A549 (cell line): ENCODE results near the gene FOXC2. TPM values are rescaled to one million over a fixed set of nuclear protein-coding genes. Genes with fewer than 3 reads are reported as not detected.

Experiments used
- ATAC-seq, 2 experiments: fragments of 200-7000 bp in 1 of 2; fragments of >200 bp in 1 of 2; cut with Nextera tagmentation in 1 of 2; cut with Tn5 transposase in 1 of 2; 3 replicates each; pipeline versions ENCODE4 v1.8.0 to v1.9.1; 2018 to 2020; ENCODE audit warnings: mild to moderate bottlenecking in 1 of 2, moderate library complexity in 1 of 2
- CTCF ChIA-PET: fragments of 300-600 bp; sonication (Branson Sonifier 250); formaldehyde crosslinking; extraction: SDS; loops from one replicate; lab custom pipeline; 2021; ENCODE audit warnings: antibody characterized with exemption, inconsistent platforms; lab: Yijun Ruan, JAX
- POLR2A ChIA-PET: fragments of 350-600 bp; formaldehyde crosslinking; extraction: SDS; loops from one replicate; lab custom pipeline; 2021; ENCODE audit warnings: antibody characterized with exemption, inconsistent platforms; lab: Yijun Ruan, JAX
- DNase-seq, 2 experiments: peaks; one replicate each; pipeline versions ENCODE4 v3.0.0 to v3.0.0-alpha.2; 2011 to 2016; ENCODE audit warnings: low read depth in 1 of 2, low spot score in 1 of 2
- FAIRE-seq: peaks from 2 replicates; lab custom pipeline; 2011; peaks lifted over from hg19 to GRCh38; lab: Jason Lieb, UNC
- H3K27ac ChIP-seq, 2 experiments: fragments of >200 bp; sonication (Bioruptor Twin); formaldehyde crosslinking; 3 replicates each; pipeline ENCODE4 v1.5.1; 2016 to 2017
- H3K4me1 ChIP-seq: fragments of >200 bp; sonication (Bioruptor Twin); formaldehyde crosslinking; 3 replicates; pipeline ENCODE4 v1.6.1; 2016
- H3K4me2 ChIP-seq: fragments of >200 bp; sonication (Bioruptor Twin); formaldehyde crosslinking; 3 replicates; pipeline ENCODE4 v1.6.1; 2016
- H3K4me3 ChIP-seq: fragments of >200 bp; sonication (Bioruptor Twin); formaldehyde crosslinking; 3 replicates; pipeline ENCODE4 v1.5.1; 2016
- H3K9me3 ChIP-seq: fragments of >200 bp; sonication (Bioruptor Twin); formaldehyde crosslinking; 3 replicates; pipeline ENCODE4 v1.6.1; 2016
- CBX8 ChIP-seq: fragments of 200-600 bp; sonication (generic); IDR thresholded peaks from 2 replicates; pipeline ENCODE4 v1.6.1; 2016
- CHD4 ChIP-seq: fragments of 200-600 bp; sonication (generic); IDR thresholded peaks from 2 replicates; pipeline ENCODE4 v1.6.1; 2016; ENCODE audit warnings: antibody characterized with exemption, mild to moderate bottlenecking, borderline replicate concordance
- E2F6 ChIP-seq: IDR thresholded peaks from 2 replicates; pipeline ENCODE4 v1.6.1; 2012; ENCODE audit warnings: low read depth, borderline replicate concordance
- ELK1 ChIP-seq: fragments of 150-350 bp; IDR thresholded peaks from 2 replicates; pipeline ENCODE4 v1.6.1; 2014; ENCODE audit warnings: low read depth, mild to moderate bottlenecking, low read length
- EP300 ChIP-seq, 2 experiments: fragments of >200 bp; sonication (Bioruptor Twin); formaldehyde crosslinking; IDR thresholded peaks; 2 replicates in 1 of 2; 3 replicates in 1 of 2; pipeline ENCODE4 v1.6.1; 2016 to 2017
- ESRRA ChIP-seq: fragments of 150-350 bp; IDR thresholded peaks from 2 replicates; pipeline ENCODE4 v1.6.1; 2014; ENCODE audit warnings: mild to moderate bottlenecking, low read length, borderline replicate concordance
- FOSL2 ChIP-seq, 2 experiments: fragments of 450-650 bp in 1 of 2; fragments of >200 bp in 1 of 2; sonication (Bioruptor Twin) in 1 of 2; formaldehyde crosslinking; IDR thresholded peaks; 2 replicates each; pipeline versions ENCODE4 v1.5.0 to v1.6.1; 2016 to 2020; ENCODE audit warnings: mild to moderate bottlenecking in 1 of 2, moderate library complexity in 1 of 2
- HDAC2 ChIP-seq: fragments of 200-600 bp; sonication (generic); IDR thresholded peaks from 2 replicates; pipeline ENCODE4 v1.6.1; 2016
- HEYL ChIP-seq: fragments of 250-450 bp; sonication (Bioruptor Pico); IDR thresholded peaks from 2 replicates; pipeline ENCODE4 v1.8.0; 2021; ENCODE audit warnings: mild to moderate bottlenecking, moderate library complexity
- JUNB ChIP-seq: fragments of >200 bp; sonication (Bioruptor Twin); formaldehyde crosslinking; IDR thresholded peaks from 2 replicates; pipeline ENCODE4 v1.6.1; 2016
- PHF8 ChIP-seq: fragments of 200-600 bp; sonication (generic); IDR thresholded peaks from 2 replicates; pipeline ENCODE4 v1.6.1; 2016; ENCODE audit warnings: low read depth, mild to moderate bottlenecking, antibody characterized with exemption, moderate library complexity, borderline replicate concordance
- POLR2AphosphoS2 ChIP-seq: conservative IDR thresholded peaks from 2 replicates; pipeline ENCODE4 v1.6.1; 2012; ENCODE audit warnings: low read length, improper control_type of control experiment, inconsistent platforms
- RFX5 ChIP-seq: fragments of 450-650 bp; IDR thresholded peaks from 2 replicates; pipeline ENCODE4 v1.7.1; 2014; ENCODE audit warnings: antibody characterized with exemption, mild to moderate bottlenecking, moderate library complexity
- SREBF2 ChIP-seq: fragments of 450-650 bp; IDR thresholded peaks from 2 replicates; pipeline ENCODE4 v1.6.1; 2014; ENCODE audit warnings: mild to moderate bottlenecking, moderate library complexity
- TFCP2L1 ChIP-seq: fragments of 250-450 bp; sonication (Bioruptor Pico); IDR thresholded peaks from 2 replicates; pipeline ENCODE4 v1.5.0; 2021; ENCODE audit warnings: mild to moderate bottlenecking
- WGBS: methylation state at CpG from one replicate; pipeline ENCODE4 v1.1.6; 2017; ENCODE audit errors: missing lambda C conversion rate; 5-methylcytosine and 5-hydroxymethylcytosine counted together
- polyA plus RNA-seq, 4 experiments: library from polyadenylated mRNA; depleted of rRNA in 3 of 4; stranded (reverse); fragments of >200 nt; fragmentation: RNase III in 1 of 4; extraction: RNeasy Plus Mini Kit Qiagen cat#74134 plus additional on column Dnase treatment in 1 of 4; gene quantifications; 2 replicates in 3 of 4; 3 replicates in 1 of 4; pipeline ENCODE4 v1.2.3, GENCODE V29; 2011 to 2017
- TF ChIP-seq, protein P1 (sequence below): fragments of >200 bp; sonication (Bioruptor Twin); formaldehyde crosslinking; IDR thresholded peaks from 3 replicates; pipeline ENCODE4 v1.5.1; 2016

Gene FOXC2
- polyA plus RNA-seq, 2 of the 4 experiments (the other 2 are of a cell fraction) = 0.06 to 0.28 TPM

DNA sequence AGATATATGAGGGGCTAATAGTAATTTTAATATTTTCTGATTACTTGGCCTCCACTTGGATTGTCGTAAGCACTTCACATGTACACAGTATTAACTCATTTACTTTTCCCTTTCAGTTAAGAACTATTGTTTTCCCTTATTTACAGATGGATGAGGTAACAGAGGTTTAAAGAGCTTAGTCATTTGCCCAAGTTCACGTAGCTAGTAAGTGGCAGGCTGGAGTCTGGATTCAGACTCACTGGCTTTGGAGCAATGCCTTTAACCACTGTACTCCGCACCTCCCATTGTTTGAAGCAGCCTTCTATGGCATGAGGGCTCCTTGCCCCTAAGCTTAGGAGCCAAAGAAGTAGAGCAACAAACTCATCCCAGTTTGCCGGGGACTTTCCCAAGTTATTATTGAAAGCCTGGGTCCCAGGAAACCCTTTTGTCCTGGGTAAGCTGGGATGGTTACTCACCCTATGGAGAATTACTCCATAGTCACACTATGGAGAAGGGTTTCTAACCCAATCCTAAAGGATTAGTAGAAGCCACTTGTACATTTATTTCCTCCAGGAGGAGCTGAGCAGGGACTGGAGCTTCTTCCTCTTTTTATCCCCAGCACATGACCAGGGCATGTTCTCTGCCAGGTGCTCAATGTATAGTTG, 24.0 kb downstream of the FOXC2 start (continued):
- TF ChIP-seq ESRRA (no peak), POLR2AphosphoS2 (no peak), CHD4 (no peak), CBX8 (no peak)

GRCh38 chr16:86591270-86591669, 24.6 kb downstream of the FOXC2 start:
- Histone ChIP-seq H3K4me2 (no peak overlapping the region; the same call in 1 of the 3 replicates), H3K27ac (peak overlapping the region; percentile 84 to 86), H3K4me1 (peaks cover 28% of the 10 kb centered on the region), H3K4me3 (no peak overlapping the region), H3K9me3 (no peaks in the 10 kb centered on the region)
- no peak for ATAC-seq
- no peak for FAIRE-seq
- TF ChIP-seq EP300 (IDR thresholded peaks at IDR 0.05) (no peak), PHF8 (no peak), RFX5 (no peak), FOSL2 (IDR thresholded peaks at IDR 0.05) (no peak), FOSL2 (CRISPR knock-in tag; IDR thresholded peaks at IDR 0.05) (no peak), TFCP2L1 (CRISPR knock-in tag) (no peak), HEYL (CRISPR knock-in tag) (no peak), HDAC2 (no peak), ELK1 (no peak), SREBF2 (no peak), E2F6 (no peak)
- TF ChIP-seq, protein P1, sequence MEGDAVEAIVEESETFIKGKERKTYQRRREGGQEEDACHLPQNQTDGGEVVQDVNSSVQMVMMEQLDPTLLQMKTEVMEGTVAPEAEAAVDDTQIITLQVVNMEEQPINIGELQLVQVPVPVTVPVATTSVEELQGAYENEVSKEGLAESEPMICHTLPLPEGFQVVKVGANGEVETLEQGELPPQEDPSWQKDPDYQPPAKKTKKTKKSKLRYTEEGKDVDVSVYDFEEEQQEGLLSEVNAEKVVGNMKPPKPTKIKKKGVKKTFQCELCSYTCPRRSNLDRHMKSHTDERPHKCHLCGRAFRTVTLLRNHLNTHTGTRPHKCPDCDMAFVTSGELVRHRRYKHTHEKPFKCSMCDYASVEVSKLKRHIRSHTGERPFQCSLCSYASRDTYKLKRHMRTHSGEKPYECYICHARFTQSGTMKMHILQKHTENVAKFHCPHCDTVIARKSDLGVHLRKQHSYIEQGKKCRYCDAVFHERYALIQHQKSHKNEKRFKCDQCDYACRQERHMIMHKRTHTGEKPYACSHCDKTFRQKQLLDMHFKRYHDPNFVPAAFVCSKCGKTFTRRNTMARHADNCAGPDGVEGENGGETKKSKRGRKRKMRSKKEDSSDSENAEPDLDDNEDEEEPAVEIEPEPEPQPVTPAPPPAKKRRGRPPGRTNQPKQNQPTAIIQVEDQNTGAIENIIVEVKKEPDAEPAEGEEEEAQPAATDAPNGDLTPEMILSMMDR = no peak
- ChIA-PET CTCF (interaction anchor here (1.0 to 1.2 kb wide), 3 partner anchors 27 to 471 kb away, joined by 3 to 4 read pairs (median 3); no protein-coding TSS in a partner anchor), POLR2A (interaction anchor here (0.9 kb wide), 2 partner anchors 14 to 73 kb away, joined by 3 read pairs; no protein-coding TSS in a partner anchor)
- no peak for DNase-seq
- 93% methylated on average over 4 of the region's 4 CpGs for WGBS

DNA sequence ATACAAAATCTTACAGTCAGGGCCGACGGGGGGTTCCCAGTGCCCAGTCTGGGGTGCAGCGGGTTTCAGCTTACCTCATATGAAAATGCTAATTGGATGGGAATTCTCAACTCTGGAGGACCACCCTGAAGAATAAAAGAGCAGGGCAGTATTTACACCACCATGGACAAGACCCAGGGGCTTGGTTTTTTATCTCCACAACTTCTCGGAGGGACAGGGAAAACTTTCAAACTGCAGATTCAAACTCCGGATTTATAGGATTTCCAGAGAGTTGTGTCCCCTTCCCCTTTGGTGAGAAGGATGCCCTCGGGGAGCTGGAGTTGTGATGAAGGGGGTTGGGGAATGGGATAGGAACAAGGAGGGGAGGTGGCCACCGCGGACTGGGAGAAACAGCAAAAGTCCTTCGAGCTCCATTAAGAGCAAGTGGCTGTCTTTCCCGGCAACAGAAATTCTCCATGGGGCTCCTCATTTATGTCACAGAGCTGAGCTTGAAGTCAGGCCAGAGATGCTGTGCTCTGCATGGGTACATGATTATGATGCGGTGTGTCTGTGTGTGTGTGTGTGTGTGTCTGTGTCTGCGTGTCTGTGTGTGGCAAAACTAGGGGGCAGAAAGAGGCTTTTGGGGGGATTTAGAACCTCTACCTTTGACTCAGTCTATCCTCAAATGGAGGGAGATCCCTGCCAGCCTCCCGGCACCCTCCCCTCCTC, 27.4 kb downstream of the FOXC2 start:
- peaks cover 22% of the 10 kb centered on the region for H3K4me1 ChIP-seq
- no peak overlapping the region for H3K4me2 ChIP-seq
- FAIRE-seq = no peak
- 85% methylated on average over 13 of the region's 13 CpGs for WGBS
- ChIA-PET POLR2A (no interaction called here), CTCF (interaction anchor here (0.8 to 0.9 kb wide), 2 partner anchors 12 to 31 kb away, joined by 3 to 4 read pairs; no protein-coding TSS in a partner anchor)
- H3K9me3 ChIP-seq = peaks cover 3% of the 10 kb centered on the region; the same call in 1 of the 3 replicates
- no peak for ATAC-seq
- DNase-seq = no peak
- H3K4me3 ChIP-seq = no peak overlapping the region
- 0 out of 6 replicates have a peak overlapping the region, but pooled peaks of 1 of the 2 experiments have one; percentile 25 for H3K27ac ChIP-seq
- TF ChIP-seq JUNB = no peak
